HEK293 (cell line): Measurements from ENCODE around the gene PIK3IP1.

Experiments used
- CTCF ChIA-PET: fragments of 350-600 bp; formaldehyde crosslinking; extraction: SDS; loops from one replicate; lab custom pipeline; 2021; ENCODE audit warnings: antibody characterized with exemption; lab: Yijun Ruan, JAX
- POLR2A ChIA-PET: fragments of 300-600 bp; formaldehyde crosslinking; extraction: SDS; loops from one replicate; lab custom pipeline; 2020; ENCODE audit warnings: antibody characterized with exemption, inconsistent platforms; lab: Yijun Ruan, JAX
- H3K27ac ChIP-seq: fragments of 200-500 bp; sonication (Bioruptor generic); 2 replicates; pipeline ENCODE4 v1.5.1; 2014; ENCODE audit warnings: low read depth, low read length, control low read depth, inconsistent platforms; ENCODE audit errors: extremely low read depth
- H3K36me3 ChIP-seq, 2 experiments: fragments of 200-500 bp in 1 of 2; sonication (Bioruptor generic) in 1 of 2; 1 replicate in 1 of 2; 2 replicates in 1 of 2; pipeline ENCODE4 v1.5.1; 2014 to 2017; ENCODE audit warnings: inconsistent platforms in 2 of 2, low read length in 2 of 2; ENCODE audit not compliant: control insufficient read depth in 2 of 2, insufficient read depth in 1 of 2
- H3K4me1 ChIP-seq: fragments of 200-500 bp; sonication (Bioruptor generic); 2 replicates; pipeline ENCODE4 v1.5.1; 2014; ENCODE audit warnings: mild to moderate bottlenecking, low read length, inconsistent platforms; ENCODE audit not compliant: control insufficient read depth, insufficient read depth
- H3K4me3 ChIP-seq: 2 replicates; pipeline ENCODE4 v1.5.1; 2011; ENCODE audit warnings: low read depth, mild to moderate bottlenecking, control low read depth, low read length, moderate library complexity
- H3K9me3 ChIP-seq: fragments of 200-500 bp; sonication (Bioruptor generic); 2 replicates; pipeline ENCODE4 v1.5.1; 2014; ENCODE audit warnings: low read depth, low read length, inconsistent platforms; ENCODE audit not compliant: control insufficient read depth, insufficient read depth
- AEBP2 ChIP-seq: fragments of 450-650 bp; formaldehyde crosslinking; IDR thresholded peaks from 2 replicates; pipeline ENCODE4 v1.5.1; 2016; ENCODE audit warnings: missing biosample characterization, missing genetic modification characterization, borderline replicate concordance
- KLF10 ChIP-seq: fragments of 450-650 bp; IDR thresholded peaks from 2 replicates; pipeline ENCODE4 v1.5.1; 2018; ENCODE audit warnings: missing biosample characterization, mild to moderate bottlenecking, missing genetic modification characterization
- KLF8 ChIP-seq: fragments of 450-650 bp; formaldehyde crosslinking; IDR thresholded peaks from 2 replicates; pipeline ENCODE4 v1.5.1; 2016; ENCODE audit warnings: missing biosample characterization, missing genetic modification characterization
- PRDM1 ChIP-seq: fragments of 450-650 bp; formaldehyde crosslinking; IDR thresholded peaks from 2 replicates; pipeline ENCODE4; 2016; ENCODE audit warnings: missing biosample characterization, missing genetic modification characterization
- PRDM6 ChIP-seq: fragments of 450-650 bp; formaldehyde crosslinking; IDR thresholded peaks from 2 replicates; pipeline ENCODE4 v1.5.1; 2017; ENCODE audit warnings: missing biosample characterization, missing genetic modification characterization
- SCRT1 ChIP-seq: fragments of 450-650 bp; formaldehyde crosslinking; IDR thresholded peaks from 2 replicates; pipeline ENCODE4 v1.5.1; 2016; ENCODE audit warnings: missing biosample characterization, missing genetic modification characterization, borderline replicate concordance
- SCRT2 ChIP-seq: fragments of 450-650 bp; formaldehyde crosslinking; IDR thresholded peaks from 2 replicates; pipeline ENCODE4 v1.5.1; 2016; ENCODE audit warnings: missing biosample characterization, missing genetic modification characterization
- SETDB1 ChIP-seq: IDR thresholded peaks from one replicate; pipeline ENCODE4 v1.6.1; 2017; ENCODE audit warnings: mild to moderate bottlenecking, low read length, moderate library complexity, mixed read lengths; ENCODE audit not compliant: insufficient read length
- SP2 ChIP-seq: fragments of 450-650 bp; formaldehyde crosslinking; IDR thresholded peaks from 2 replicates; pipeline ENCODE4 v1.5.1; 2016; ENCODE audit warnings: missing biosample characterization, missing genetic modification characterization
- TCF7L2 ChIP-seq: IDR thresholded peaks from 2 replicates; pipeline ENCODE4 v1.6.1; 2011; ENCODE audit warnings: low read depth, mild to moderate bottlenecking, inconsistent platforms, low read length, moderate library complexity, borderline replicate concordance
- ZBTB48 ChIP-seq: fragments of 450-650 bp; formaldehyde crosslinking; IDR thresholded peaks from 2 replicates; pipeline ENCODE4 v1.5.1; 2016; ENCODE audit warnings: missing biosample characterization, missing genetic modification characterization
- ZNF121 ChIP-seq: fragments of 450-650 bp; formaldehyde crosslinking; IDR thresholded peaks from 2 replicates; pipeline ENCODE4 v1.5.1; 2016; ENCODE audit warnings: missing biosample characterization, missing genetic modification characterization
- ZNF169 ChIP-seq: fragments of 450-650 bp; formaldehyde crosslinking; IDR thresholded peaks from 2 replicates; pipeline ENCODE4 v1.5.1; 2016; ENCODE audit warnings: missing biosample characterization, missing genetic modification characterization
- ZNF19 ChIP-seq: fragments of 450-650 bp; formaldehyde crosslinking; IDR thresholded peaks from 2 replicates; pipeline ENCODE4; 2016; ENCODE audit warnings: missing biosample characterization, missing genetic modification characterization, low read depth
- ZNF24 ChIP-seq: fragments of 450-650 bp; formaldehyde crosslinking; IDR thresholded peaks from 2 replicates; pipeline ENCODE4 v1.5.1; 2016; ENCODE audit warnings: missing biosample characterization, missing genetic modification characterization
- ZNF280D ChIP-seq: fragments of 450-650 bp; formaldehyde crosslinking; IDR thresholded peaks from 2 replicates; pipeline ENCODE4 v1.5.1; 2016; ENCODE audit warnings: missing biosample characterization, missing genetic modification characterization
- ZNF341 ChIP-seq: fragments of 450-650 bp; formaldehyde crosslinking; IDR thresholded peaks from 2 replicates; pipeline ENCODE4; 2016; ENCODE audit warnings: low read depth, missing biosample characterization, missing genetic modification characterization
- ZNF404 ChIP-seq: fragments of 450-650 bp; formaldehyde crosslinking; IDR thresholded peaks from 2 replicates; pipeline ENCODE4 v1.5.1; 2017; ENCODE audit warnings: missing biosample characterization, missing genetic modification characterization
- ZNF530 ChIP-seq: fragments of 450-650 bp; formaldehyde crosslinking; IDR thresholded peaks from 2 replicates; pipeline ENCODE4 v1.5.1; 2016; ENCODE audit warnings: low read depth, missing biosample characterization, missing genetic modification characterization
- ZNF600 ChIP-seq: fragments of 450-650 bp; formaldehyde crosslinking; IDR thresholded peaks from 2 replicates; pipeline ENCODE4 v1.5.1; 2016; ENCODE audit warnings: missing biosample characterization, missing genetic modification characterization
- ZNF621 ChIP-seq: fragments of 450-650 bp; formaldehyde crosslinking; IDR thresholded peaks from 2 replicates; pipeline ENCODE4 v1.5.1; 2017; ENCODE audit warnings: missing biosample characterization, missing genetic modification characterization
- ZNF639 ChIP-seq: fragments of 450-650 bp; formaldehyde crosslinking; IDR thresholded peaks from 2 replicates; pipeline ENCODE4 v1.5.1; 2016; ENCODE audit warnings: missing biosample characterization, missing genetic modification characterization
- ZNF660 ChIP-seq: fragments of 450-650 bp; IDR thresholded peaks from 2 replicates; pipeline ENCODE4 v1.5.1; 2018; ENCODE audit warnings: missing biosample characterization, mild to moderate bottlenecking, missing genetic modification characterization
- ZNF785 ChIP-seq: fragments of 450-650 bp; formaldehyde crosslinking; IDR thresholded peaks from 2 replicates; pipeline ENCODE4 v1.5.1; 2016; ENCODE audit warnings: missing biosample characterization, missing genetic modification characterization

PIK3IP1 gene

GRCh38 chr22:31340360-31340759, 48.1 kb upstream of the PIK3IP1 start:
- ChIA-PET POLR2A (interaction anchor here (0.9 kb wide), 2 partner anchors 17 to 18 kb away, joined by 3 to 4 read pairs; no protein-coding TSS in a partner anchor), CTCF (interaction anchor here (1.0 to 1.1 kb wide), 2 partner anchors 8 to 129 kb away, joined by 3 read pairs; partner anchors contain the start of gene LIMK2)

GRCh38 chr22:31339148-31339832, 47.0 kb upstream of the PIK3IP1 start:
- TF ChIP-seq ZNF639 (tag by site-specific recombination), result no peak
- no peak for TF ChIP-seq ZNF280D (tag by site-specific recombination)
- no peak for TF ChIP-seq ZNF530
- TF ChIP-seq PRDM1 (tag by site-specific recombination), result 0 out of 2 replicates have a peak, but pooled peaks have one; percentile 13
- TF ChIP-seq KLF8 (tag by site-specific recombination), result no peak
- TF ChIP-seq ZNF341 (tag by site-specific recombination), result peak; percentile 16; the same call in 1 of the 2 replicates
- TF ChIP-seq ZNF19 (tag by site-specific recombination), result no peak
- TF ChIP-seq SP2, result no peak
- TF ChIP-seq PRDM6, result no peak
- no peak for TF ChIP-seq ZNF660 (tag by site-specific recombination)
- no peak for TF ChIP-seq KLF10 (tag by site-specific recombination)
- Histone ChIP-seq H3K4me1 (peaks cover 10% of the 10 kb centered on the region), H3K9me3 (no peaks in the 10 kb centered on the region), H3K36me3 (peaks cover 37 to 92% of the 10 kb centered on the region in 2 experiments), H3K4me3 (no peak overlapping the region), H3K27ac (no peak overlapping the region)
- CTCF ChIA-PET, result interaction anchor here (0.6 to 1.1 kb wide), 2 partner anchors 128 to 998 kb away, joined by 3 to 4 read pairs; partner anchors contain the start of gene LIMK2
- POLR2A ChIA-PET, result interaction anchor here (0.9 to 1.0 kb wide), 3 partner anchors 16 to 60 kb away, joined by 3 to 4 read pairs (median 3); partner anchors contain the start of gene DRG1

More at GRCh38 chr22:31340360-31340759, 48.1 kb upstream of the PIK3IP1 start:
- no peak overlapping the region for H3K4me3 ChIP-seq
- no peak overlapping the region for H3K27ac ChIP-seq
- H3K36me3 ChIP-seq, result peaks cover 27 to 91% of the 10 kb centered on the region in 2 experiments
- TF ChIP-seq AEBP2 (tag by site-specific recombination) (no peak), ZNF660 (tag by site-specific recombination) (no peak), ZNF280D (tag by site-specific recombination) (no peak), ZBTB48 (tag by site-specific recombination) (no peak), SCRT1 (tag by site-specific recombination) (no peak), ZNF24 (tag by site-specific recombination) (no peak), ZNF600 (peak; percentile 57; the same call in 1 of the 2 replicates), SETDB1 (no peak), ZNF404 (tag by site-specific recombination) (no peak), ZNF169 (tag by site-specific recombination) (no peak), ZNF785 (tag by site-specific recombination) (no peak), SCRT2 (peak; percentile 78), TCF7L2 (no peak), ZNF621 (tag by site-specific recombination) (no peak), ZNF121 (tag by site-specific recombination) (no peak)
- peaks cover 20% of the 10 kb centered on the region for H3K4me1 ChIP-seq
- H3K9me3 ChIP-seq, result no peaks in the 10 kb centered on the region
